ENCODE measurements around the gene LSMEM2.
A peak's percentile ranks its signal among the peaks of the same experiment; 100 is the strongest.
"Not testable (repeated sequence)": the region's sequence is repeated elsewhere in the genome, so short reads cannot be mapped to it uniquely, and the experiment has no call there.

The LSMEM2 gene

DNA sequence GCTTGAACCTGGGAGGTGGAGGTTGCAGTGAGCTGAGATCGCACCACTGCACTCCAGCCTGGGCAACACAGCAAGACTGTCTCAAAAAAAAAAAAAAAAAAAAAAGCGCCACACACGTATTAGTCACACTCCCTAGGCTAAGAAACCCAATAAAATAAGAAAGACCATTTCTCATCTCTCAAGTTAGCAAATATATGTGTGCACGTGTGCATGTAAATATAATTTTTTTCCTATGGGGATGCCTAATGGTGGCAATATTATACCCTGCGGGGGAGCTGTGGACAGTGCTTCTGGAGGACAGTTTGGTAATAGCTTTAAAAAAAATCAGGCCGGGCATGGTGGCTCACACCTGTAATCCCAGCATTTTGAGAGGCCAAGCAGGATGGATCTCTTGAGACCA is 5.2 kb downstream of the LSMEM2 start:
- not testable (repeated sequence) for DNase-seq

DNA sequence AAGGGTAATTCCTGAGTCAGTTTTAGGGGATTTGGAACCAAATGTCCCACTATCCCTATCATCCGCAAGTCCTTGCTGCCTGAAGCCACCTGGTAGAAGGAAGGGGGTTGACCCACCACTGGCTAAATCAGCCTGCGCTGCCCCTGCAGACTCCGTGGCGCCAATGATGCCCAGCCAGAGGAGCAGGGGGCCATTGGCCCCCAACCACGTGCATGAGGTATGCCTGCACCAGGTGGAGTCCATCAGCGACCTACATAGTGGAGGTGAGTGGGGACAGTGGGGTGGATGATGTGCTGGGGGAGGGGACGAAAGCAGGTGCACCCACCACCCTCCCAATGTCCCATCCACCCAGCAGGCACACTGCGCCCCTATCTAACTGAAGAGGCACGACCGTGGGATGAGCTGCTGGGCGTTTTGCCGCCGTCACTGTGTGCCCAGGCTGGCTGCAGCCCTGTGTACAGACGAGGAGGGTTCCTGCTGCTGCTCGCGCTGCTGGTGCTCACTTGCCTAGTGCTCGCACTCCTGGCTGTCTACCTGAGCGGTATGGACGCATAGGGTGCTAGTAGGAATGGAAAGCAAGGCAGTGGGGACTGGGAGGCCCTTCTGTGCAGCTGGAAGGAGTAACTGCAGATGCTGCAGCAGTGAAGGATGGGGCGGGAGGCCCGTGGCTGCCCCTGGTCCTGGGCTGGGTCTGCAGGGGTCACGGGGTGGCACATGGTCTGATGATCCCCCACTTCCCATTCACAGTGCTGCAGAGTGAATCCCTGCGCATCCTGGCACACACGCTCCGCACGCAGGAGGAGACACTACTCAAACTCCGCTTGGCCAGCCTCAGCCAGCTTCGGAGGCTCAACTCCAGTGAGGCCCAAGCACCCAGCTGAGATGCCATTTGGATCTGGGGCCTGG is 7.7 kb downstream of the LSMEM2 start:
- DNase-seq = no peak

DNA sequence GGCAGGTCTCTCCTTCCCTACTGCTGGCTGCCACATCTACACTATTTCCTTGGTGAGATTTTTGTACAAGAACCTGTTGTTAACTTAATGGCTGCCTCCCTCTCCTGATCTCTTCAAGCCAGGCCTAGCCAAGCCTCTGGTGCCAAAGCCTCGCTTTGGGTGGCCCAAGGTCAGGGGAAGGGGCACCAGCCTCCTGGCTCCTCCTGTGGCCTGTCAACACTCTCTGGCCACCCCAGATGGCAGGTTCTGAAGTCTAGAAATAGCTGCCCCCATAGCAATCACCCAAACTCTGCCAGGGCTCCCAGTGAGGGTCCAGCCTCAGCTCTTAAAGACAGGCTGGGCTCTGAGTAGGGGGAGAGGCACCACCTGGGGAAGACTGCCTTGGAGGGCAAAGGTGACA is 8.4 kb downstream of the LSMEM2 start:
- DNase-seq = no peak

- no peak for DNase-seq
These were observed 9.6 kb downstream of the LSMEM2 start for GRCh38 chr3:50288387-50289007.

DNA sequence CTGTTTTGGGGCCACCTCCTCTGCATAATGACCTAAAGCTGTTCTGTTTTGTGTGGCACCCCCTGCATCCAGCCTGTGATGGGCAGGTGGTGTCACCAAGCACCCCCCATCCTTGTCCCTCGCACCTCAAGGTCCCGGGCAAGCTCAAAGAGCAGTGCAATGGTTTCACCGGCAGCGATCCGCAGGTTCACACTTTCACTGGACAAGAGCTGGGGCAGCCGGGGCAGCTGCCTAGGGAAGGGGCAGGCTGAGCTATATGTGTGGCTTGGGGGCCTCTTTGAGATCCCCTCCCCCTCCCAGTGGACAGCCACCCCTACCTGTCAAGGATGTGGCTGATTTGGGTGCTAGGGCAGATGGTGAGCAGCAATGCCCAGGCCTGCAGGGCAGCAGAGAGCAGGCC is 10.2 kb downstream of the LSMEM2 start:
- no peak for DNase-seq

- no peak for DNase-seq
These were observed 11.3 kb downstream of the LSMEM2 start for GRCh38 chr3:50290161-50290641.

- peak; percentile 98 for DNase-seq
These were observed 13.5 kb downstream of the LSMEM2 start, which contains the start of gene IFRD2 for GRCh38 chr3:50292159-50293078. Gene IFRD2 (minus strand): TSS chr3:50292429. CDS start chr3:50292274, 155 bp downstream.

- no peak for DNase-seq
These were observed 14.4 kb downstream of the LSMEM2 start for GRCh38 chr3:50293079-50293801.

GRCh38 chr3:50294089-50294488 is 15.2 kb downstream of the LSMEM2 start:
- no peak for DNase-seq

GRCh38 chr3:50294492-50295403 is 15.9 kb downstream of the LSMEM2 start:
- DNase-seq = no peak

DNA sequence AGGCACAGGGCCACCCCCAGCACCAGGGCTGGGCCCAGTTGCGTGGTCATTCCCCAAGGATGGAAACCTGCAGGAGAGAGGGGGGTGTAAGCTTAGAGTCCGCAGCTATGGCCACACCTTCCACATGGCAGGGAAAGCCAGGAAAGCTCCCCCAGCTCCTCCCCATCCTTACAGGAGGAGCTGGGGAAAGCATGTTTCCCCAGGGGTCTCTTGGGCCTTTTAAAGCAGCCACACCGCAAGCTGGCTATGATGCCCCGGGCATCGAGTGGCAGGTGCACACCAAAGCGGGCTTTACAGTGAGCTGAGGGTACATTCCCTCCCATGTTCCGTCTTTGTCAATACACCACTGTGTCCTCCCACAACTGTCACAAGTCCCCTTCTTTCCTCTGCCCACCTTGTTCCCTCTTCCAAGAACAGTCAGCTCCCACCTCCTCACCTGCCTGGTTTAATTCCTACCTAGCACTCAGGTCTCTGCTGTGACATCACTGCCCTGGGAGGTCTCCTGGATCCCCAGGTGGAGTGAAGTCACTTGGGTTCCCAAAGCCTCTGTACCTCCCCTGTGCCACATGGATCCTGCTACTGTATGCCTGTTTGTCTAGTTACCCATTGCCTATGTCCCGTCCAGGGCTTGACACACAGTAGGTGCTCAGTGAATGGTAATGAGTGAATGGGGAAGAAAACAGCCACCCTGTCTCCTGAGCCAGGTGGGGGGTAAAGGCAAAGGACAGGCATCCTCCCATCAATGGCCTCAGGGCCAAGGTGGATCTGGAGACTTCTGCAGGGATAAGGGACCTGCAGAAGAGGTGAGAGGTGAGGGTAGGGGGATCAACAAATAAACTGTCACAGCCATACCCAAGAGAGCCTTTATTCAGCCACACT is 16.9 kb downstream of the LSMEM2 start:
- DNase-seq = no peak

DNA sequence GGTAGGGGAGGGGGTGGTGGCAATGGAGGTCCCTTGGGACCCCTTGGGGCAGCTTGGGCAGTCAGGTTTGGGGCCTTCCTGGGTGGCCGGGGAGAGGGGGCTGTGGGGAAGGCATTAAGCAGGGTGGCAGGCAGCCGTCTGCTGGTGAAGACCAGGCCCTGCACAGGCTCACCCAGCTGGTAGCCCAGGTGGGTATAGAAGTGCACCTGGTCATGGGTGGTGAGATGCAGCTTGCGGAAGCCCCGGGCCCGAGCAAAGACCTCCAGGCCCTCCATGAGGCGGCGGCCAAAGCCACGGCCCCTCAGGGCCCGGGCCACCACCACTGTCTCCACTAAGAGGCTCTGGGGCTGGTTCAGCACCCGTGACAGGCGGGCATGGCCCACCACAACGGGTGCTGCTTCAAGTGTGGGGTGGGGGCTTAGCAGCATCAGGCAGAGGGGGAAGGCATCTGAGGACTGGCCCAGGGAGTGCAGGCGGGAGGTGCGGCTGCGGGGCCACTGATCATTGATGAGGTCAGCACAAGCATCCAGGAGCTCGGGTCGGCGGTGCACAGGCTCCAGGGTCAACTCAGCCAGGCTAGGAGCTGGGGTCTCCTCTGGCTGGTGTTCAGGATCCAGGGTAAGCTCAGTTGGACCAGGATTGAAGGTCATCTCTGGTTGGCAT is 18.0 kb downstream of the LSMEM2 start:
- no peak for DNase-seq

- no peak for DNase-seq
These were observed 18.5 kb downstream of the LSMEM2 start for GRCh38 chr3:50297384-50297775.

GRCh38 chr3:50297896-50298725 is 19.2 kb downstream of the LSMEM2 start:
- DNase-seq = no peak

DNA sequence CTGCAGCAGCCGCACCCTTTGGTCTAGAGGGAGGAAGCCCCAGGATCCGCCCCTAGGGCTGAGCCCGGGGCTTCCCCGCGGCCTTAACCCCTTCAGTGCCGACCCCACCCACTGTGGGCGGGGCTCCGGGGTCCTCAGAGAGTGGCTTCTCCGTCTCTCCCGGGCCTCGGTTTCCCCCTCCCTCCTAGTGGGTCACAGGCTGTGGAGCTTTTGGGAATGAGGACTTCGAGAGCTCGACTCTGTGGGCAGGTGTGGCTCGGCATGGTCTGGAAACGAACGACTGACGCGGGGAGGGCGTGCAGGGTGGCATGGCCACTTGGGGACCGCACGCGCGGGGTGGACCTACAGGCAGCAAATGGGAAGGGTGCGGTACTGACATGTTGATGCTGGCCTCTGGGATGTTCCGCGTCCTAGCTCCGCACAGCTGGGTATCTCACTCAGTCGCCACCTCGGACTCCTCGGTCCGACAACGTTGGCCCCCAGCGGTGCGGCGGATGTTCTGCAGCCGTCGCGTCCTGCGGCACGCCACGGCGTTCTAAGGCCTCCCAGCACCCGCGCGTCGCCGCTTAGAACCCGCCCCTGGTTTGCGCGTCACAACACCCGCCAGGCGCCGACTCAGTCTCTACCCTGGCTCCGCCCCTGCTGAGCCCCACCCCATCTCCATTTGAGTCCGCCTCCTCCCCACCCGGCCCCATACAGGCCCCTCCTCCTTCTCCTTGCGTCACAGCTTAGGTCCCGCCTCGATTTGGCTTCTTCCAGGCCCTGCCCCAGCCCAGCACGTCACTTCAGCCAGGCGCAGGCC is 20.1 kb downstream of the LSMEM2 start, which contains the start of the genes HYAL3 and NAA80:
HYAL3 (minus strand) TSS at position 570 of the 802 bp plus-strand sequence. CDS start 3,803 bp downstream, outside the sequence.
NAA80 (minus strand) TSS at position 570 of the 802 bp plus-strand sequence. CDS start 1,942 bp downstream, outside the sequence.
- DNase-seq = peak; percentile 99

DNA sequence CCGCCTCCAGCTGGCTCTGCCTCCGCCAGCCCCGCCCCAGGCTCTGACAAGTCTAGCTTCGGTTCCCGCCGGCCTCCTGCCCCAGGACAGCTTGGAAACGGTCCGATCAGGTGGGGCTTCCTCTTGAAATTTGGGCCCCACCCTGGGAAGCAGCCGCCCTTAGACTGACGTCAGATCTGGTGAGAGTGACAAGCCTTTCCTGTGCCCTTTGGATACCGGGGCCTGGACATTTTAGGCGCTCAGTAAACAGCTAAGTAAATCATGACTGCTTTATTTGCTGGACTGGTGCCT is 20.7 kb downstream of the LSMEM2 start:
- DNase-seq = no peak

DNA sequence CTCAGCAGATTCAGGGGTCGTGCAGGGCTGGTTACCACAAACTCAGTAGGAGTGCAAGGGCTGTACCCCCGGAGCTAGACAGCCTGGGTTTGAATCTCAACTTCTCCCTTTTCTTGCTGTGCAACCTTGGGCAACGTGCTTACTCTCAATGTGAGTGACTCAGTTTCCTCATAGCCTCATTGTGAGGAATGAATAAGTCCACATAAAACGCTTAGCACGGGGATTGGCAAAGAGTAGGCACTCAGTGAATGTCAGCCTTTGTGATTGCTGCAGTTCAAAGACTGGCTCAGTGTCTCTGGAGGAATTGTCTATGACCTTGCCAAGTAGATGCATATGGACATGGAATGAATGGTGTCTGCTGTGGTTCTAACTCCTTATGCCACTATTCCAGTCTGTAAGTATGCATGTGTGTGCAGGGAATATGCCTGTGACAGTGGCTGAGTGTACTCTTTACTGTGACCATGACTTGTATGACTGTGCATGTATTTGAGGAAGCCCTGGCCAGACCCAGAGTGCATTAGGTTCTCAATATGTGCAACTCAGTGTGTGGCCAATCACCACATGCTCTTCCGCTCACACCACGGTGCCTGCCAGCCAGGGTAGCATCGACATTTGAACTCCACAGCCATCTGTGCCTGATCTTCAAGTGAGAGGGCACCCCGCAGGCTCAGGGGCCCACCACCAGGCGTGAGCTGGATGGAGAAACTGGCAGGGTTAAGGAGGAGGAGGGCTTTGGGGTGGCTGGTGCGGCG is 21.2 kb downstream of the LSMEM2 start:
- DNase-seq = no peak

All from NCI-H82 (cell line).